IPS-18c (cell line): ENCODE results near the gene SNAP29.
"Not testable (repeated sequence)": the region's sequence is repeated elsewhere in the genome, so short reads cannot be mapped to it uniquely, and the experiment has no call there.

ENCODE experiments used
- H3K4me3 ChIP-seq: 2 replicates; pipeline ENCODE4 v1.7.0; 2013; ENCODE audit warnings: low read depth, mild to moderate bottlenecking, low read length, moderate library complexity; ENCODE audit not compliant: insufficient read depth
- H3K9me3 ChIP-seq: one replicate; pipeline ENCODE4 v1.6.1; 2013; ENCODE audit warnings: mild to moderate bottlenecking, low read length, moderate library complexity; ENCODE audit not compliant: control insufficient read depth, insufficient read depth

Gene SNAP29

DNA sequence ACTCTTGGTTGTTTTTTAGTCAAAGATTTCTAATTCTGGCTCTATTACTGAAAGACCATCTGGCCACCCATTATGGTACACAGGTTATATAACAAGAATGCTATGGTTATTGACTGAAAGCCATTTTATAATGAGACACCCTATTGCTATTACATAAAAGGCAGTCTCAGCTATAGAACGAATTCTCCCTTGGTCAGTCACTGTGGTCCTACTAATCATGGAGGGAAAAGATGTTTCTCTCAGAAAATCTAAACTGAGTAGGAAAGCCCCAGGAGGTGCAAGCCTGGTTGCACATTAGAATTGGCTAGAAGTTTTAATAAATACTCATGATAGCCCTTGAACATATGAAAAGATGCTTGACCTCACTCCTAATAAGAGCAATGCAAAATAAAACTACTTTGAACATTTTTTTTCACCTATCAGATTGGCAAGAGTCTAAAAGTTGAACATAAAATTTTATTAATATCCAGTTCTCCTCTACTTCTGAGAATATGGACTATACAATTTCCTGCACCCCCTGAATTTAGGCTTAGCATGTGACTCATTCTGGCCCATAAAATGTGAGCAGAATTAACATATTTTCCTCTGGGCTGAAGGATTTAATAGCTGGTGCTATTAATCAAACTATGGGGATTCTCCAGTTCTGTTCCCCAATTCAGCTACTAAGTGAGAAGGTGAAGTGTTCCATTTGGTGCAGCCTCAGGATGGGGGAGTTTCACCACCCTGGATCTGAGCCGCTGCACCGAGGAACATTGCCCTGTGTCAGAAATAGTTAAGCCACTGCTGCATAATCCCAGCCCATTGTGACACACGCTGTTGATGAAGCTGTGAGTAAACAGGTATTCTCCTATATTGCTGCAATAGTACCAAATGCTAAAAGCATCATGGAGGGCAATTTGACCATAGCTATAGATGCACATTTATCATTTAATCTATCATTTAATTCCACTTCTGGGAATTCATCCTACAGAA is 46.9 kb downstream of the SNAP29 start:
- H3K4me3 ChIP-seq: no peak overlapping the region
- H3K9me3 ChIP-seq: no peaks in the 10 kb centered on the region

DNA sequence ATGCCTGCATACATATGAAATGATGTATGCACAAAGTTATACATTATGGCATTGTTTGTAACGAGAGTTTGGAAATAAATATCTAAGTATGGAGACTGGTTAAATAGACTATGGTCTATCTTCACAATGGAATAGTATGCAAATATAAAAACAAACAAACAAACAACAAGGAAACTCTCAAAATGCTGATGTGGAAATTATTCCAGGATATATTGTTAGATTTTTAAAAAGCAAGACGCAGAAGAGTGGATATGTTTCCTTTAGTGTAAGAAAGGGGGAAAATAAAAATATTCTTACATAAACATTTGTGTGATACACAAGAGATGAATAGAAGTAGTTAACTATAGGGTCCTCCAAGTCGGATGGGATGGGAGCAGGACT is 47.6 kb downstream of the SNAP29 start:
- no peak overlapping the region for H3K4me3 ChIP-seq
- H3K9me3 ChIP-seq: no peaks in the 10 kb centered on the region

DNA sequence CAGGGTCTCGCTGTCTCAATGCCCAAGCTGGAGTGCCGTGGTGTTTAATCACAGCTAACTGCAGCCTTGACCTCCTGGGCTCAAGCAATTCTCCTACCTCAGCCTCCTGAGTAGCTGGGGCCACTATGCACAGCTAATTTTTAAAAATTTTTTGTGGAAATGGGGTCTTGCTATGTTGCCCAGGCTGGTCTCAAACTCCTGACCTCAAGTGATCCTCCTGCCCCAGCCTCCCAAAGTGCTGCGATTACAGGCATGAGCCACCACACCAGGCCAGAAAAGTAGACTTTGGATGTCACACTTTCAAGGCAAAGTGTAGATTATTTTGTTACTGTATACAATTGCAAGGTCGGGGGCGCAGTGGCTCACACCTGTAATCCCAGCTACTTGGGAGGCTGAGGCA is 49.9 kb downstream of the SNAP29 start:
- not testable (repeated sequence) for H3K4me3 ChIP-seq, H3K9me3 ChIP-seq

DNA sequence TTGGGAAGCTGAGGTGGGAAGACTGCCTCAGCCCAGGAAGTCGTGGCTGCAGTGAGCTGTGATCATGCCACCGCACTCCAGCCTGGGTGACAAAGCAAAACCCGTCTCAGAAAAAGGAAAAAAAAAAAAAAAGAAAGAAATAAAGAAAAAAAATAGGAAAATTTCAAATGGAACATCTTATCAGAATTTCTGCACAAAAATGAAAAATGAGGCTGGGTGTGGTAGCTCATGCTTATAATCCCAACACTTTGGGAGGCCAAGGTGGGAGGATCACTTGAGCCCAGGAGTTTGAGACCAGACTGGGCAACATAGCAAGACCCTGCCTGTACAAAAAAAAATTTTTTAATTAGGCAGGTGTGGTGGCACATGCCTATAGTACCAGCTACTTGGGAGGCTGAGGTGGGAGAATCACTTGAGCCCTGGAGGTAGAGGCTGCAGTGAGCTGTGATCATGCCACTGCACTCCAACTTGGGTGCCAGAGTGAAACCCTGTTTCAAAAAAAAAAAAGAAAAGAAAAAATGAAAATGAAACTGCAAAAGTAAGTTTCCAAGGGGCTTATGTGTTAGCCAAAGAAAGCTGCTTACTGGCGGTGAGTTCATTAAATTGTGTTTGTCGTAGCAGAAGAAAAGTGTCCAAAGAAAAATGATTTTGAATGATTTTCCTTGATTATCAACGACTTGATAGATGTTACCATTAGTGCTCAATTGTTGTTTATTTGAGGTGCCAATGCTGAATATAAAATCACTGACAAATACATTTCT is 50.9 kb downstream of the SNAP29 start:
- H3K4me3 ChIP-seq: no peak overlapping the region
- no peaks in the 10 kb centered on the region for H3K9me3 ChIP-seq

DNA sequence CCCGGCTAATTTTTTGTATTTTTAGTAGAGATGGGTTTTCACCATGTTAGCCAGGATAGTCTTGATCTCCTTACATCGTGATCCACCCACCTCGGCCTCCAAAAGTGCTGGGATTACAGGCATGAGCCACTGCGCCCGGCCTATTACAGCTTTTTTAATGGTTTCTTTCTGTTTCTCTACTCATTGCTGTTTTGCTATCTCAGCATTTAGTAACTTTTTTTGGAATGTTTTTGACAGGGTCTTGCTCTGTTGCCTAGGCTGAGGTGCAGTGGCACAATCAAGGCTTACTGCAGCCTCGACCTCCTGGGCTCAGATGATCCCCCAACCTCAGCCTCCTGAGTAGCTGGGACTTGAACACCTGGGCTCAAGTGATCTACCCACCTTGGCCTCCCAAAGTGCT is 53.7 kb downstream of the SNAP29 start:
- H3K9me3 ChIP-seq: no peaks in the 10 kb centered on the region

DNA sequence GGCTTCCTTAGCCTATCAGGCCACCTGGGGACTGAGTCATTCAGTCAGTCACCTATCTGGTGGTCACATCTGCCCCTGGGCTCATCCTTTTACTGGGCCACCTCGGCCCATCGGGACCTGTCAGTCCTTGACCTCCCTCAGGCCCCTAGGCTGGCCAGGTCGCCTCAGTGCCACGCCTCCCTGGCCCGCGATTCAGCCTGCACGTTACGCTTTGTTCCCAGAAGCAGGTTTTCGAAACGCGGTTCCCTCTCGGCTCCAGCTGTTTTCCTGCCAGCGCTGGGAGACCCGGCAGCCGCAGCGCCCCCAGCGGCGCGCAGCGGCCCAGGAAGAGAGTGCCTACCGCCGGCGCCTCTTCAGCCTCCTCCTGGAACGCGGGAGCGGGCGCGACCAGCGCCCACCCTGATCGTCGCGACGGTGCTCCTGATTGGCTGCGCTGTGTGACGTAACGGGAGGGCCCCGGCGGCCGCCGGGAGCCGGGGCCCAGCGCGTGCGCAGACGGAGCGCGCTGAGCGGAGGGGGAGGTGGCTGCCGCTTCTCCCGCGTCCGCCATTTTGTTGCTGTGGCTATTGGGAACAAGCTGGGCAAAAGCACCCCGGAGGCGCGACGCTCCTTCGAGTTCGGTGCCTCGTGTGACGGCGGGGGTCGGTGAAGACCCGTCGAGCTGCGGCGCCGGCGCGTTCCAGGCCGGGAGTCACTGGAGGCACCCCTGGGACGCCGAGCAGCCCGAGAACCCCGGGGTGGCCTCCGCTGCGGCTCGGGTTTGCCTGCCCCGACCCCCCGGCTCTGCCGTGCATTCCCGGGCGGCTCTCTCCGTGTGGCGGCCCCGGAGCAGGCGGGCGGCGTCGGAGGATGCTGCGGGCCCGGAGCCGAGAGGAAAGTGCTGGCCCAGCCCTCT is 58.4 kb downstream of the SNAP29 start, which contains the start of gene CRKL:
Gene CRKL (plus strand): TSS at position 492 of the 895 bp plus-strand sequence. CDS start 528 bp downstream, outside the sequence.
- peak within 1 kb of the TSS; percentile 98 for H3K4me3 ChIP-seq
- no peaks in the 10 kb centered on the region for H3K9me3 ChIP-seq

More for the DNA sequence above, 53.7 kb downstream of the SNAP29 start:
- no peak overlapping the region for H3K4me3 ChIP-seq

DNA sequence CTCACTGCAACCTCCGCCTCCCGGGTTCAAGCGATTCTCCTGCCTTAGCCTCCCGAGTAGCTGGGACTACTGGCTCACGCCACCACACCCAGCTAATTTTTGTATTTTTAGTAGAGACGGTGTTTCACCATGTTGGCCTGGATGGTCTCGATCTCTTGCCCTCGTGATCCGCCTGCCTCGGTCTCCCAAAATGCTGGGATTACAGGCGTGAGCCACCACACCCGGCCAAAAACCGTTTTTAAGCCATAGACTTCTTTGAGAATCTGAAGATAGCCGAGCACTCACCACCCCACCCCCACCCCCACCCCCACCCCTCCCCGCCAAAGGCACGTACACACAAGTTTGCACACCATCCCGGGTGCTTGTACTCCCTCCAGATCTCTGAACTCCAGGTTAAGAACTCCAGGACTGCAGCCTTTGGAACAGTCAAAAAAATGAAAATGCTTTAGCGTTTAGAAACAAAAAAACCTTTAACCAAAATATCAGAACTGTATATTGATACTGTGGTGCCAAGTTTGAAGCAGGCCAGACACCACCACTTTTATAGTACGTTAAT is 59.9 kb downstream of the SNAP29 start:
- H3K9me3 ChIP-seq: no peaks in the 10 kb centered on the region
- peak overlapping the region; percentile 98 for H3K4me3 ChIP-seq

DNA sequence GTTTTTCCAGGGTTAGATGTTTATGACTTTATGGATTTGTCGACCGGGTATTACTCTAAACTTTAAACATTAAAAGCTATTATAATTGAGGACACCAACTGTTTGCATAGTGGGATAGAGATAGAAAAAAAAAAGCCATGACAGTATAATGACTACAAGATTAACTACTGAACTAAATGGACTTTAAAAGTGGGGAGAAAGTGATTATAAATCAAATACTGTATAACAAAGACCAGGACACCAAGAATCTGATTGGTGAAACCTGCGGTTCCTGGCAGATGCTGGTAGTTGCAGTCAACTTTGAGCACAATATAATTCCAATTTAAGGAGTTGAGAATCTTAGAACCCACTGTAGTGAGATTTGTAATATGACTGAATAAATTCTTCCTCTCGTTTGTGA is 60.9 kb downstream of the SNAP29 start:
- Histone ChIP-seq H3K9me3 (no peaks in the 10 kb centered on the region), H3K4me3 (peak overlapping the region; percentile 98; the same call in 1 of the 2 replicates)

DNA sequence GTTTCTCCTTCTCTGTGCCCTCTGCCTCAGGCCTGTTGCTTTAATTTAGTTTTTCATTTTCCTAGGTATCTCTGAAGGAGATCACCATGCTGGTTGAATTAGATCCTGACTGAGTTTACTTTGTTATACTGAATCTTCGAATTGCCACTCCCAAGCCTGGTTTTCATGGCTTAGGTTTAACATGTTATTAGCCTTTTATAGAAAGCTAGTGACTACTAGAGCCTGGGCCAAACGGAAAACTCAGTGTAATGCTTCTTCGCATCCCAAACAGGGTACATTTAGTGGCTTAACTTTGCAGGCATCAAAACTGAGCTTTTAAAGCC is 62.0 kb downstream of the SNAP29 start:
- Histone ChIP-seq H3K9me3 (no peaks in the 10 kb centered on the region), H3K4me3 (no peak overlapping the region)

DNA sequence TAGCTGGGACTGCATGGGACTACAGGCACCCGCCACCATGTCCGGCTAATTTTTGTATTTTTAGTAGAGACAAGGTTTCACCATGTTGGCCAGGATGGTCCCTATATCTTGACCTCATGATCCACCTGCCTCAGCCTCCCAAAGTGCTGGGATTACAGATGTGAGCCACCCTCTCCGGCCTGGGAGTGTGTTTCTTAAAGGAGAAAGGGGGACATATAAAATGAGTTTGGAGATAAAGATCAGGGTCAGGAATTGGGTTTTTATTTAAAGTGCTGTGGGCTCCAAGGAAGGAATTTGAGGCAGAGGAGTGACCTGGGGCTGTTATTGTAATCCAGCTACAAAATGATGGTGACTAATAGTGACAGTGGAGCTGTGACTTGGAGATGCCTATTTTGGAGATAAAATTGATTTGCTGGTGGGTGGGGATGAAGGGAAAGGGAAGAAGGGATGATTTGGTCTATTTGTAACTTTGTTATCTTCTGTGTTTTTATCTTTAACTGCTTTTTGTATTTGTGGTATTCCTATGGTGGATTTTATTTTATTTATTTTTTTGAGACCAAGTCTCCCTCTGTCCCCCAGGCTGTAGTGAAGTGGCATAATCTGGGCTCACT is 63.4 kb downstream of the SNAP29 start:
- Histone ChIP-seq H3K4me3 (no peak overlapping the region), H3K9me3 (no peaks in the 10 kb centered on the region)

DNA sequence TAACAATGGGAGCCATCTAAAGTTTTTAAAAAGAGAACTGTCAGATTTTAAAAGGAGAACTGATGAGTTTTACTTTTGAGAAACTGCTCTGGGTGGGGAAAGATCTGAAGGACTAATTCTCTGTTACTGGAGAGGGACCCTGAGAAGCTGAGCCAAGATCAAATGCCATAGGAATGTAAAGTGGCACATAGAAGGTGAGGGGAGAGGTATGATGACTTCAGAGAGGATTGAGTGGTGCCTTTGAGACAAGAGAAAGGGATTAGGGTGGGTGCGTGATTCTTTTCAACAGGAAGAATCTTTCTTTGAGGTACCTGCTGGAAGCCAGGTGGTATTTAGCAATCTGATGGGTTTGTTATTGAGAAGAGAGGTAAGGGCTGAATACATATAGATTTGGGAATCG is 67.4 kb downstream of the SNAP29 start:
- Histone ChIP-seq H3K4me3 (no peak overlapping the region), H3K9me3 (no peaks in the 10 kb centered on the region)

DNA sequence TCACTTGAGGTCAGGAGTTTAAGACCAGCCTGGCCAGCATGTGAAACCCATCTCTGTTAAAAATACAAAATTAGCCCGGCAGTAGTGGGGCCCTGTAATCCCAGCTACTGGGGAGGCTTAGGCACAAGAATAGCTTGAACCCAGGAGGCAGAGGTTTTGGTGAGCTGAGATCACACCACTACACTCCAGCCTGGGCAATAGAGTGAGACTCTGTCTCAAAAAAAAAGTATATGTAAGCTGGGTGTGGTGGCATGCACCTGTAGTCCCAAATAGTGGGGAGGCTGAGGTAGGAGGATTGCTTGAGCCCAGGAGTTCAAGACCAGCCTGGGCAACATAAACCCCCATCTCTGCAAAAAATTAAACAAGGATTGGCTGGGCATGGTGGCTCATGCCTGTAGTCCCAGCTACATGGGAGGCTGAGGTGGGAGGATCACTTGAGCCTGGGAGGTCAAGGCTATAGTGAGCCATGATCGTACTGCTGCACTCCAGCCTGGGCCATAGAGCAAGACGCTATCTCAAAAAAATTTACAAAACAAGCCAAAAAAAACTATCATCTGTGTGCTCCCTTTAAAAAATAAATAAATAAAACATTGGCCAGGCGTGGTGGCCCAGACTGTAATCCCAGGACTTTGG is 69.2 kb downstream of the SNAP29 start:
- Histone ChIP-seq H3K9me3 (no peaks in the 10 kb centered on the region), H3K4me3 (no peak overlapping the region)

DNA sequence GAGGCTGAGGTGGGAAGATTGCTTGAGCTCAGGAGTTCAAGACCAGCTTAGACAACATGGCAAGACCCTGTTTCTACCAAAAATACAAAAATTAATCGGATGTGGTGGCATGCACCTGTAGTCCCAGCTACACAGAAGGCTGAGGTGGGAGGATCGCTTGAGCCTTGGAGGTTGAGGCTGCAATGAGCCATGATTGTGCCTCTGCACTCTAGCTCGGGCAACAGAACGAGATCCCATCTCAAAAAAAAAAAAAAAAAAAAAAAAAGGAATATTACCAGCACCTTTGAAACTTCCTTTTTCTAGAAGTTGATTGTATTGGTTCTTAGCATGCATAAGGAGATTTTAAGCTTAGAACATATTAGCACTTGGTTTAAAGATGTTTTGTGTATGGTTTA is 69.8 kb downstream of the SNAP29 start:
- no peak overlapping the region for H3K4me3 ChIP-seq
- H3K9me3 ChIP-seq: no peaks in the 10 kb centered on the region

DNA sequence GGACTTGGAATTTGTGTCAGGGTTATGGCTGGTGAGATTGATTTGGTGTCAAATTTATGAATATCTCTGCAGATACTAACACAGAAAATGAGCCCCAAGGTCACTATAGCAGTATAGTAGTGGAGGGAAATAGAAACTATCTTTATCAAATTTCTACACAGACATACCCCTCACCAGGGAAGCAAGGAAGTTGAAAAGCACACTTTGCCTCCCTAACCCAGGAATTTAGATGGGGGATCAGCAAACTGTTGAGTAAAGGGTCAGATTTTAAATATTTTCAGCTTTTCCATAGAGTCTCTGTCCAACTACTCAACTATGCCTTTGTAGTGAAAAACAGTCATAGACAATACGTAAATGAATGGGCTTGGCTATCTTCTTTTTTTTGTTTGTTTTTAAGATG is 71.2 kb downstream of the SNAP29 start:
- H3K9me3 ChIP-seq: no peaks in the 10 kb centered on the region
- H3K4me3 ChIP-seq: no peak overlapping the region

DNA sequence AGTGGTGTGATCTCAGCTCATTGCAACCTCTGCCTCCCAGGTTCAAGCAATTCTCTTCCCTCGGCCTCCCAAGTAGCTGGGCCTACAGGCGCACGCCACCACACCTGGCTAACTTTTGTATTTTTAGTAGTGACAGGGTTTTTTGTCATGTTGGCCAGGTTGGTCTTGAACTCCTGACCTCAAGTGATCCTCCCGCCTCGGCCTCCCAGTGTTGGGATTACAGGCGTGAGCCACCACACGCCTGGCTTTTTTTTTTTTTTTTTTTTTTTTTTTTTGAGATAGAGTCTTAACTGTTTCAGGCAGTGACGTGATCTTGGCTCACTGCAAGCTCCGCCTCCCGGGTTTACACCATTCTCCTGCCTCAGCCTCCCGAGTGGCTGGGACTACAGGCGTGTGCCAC is 71.6 kb downstream of the SNAP29 start:
- H3K9me3 ChIP-seq, H3K4me3 ChIP-seq: not testable (repeated sequence)

DNA sequence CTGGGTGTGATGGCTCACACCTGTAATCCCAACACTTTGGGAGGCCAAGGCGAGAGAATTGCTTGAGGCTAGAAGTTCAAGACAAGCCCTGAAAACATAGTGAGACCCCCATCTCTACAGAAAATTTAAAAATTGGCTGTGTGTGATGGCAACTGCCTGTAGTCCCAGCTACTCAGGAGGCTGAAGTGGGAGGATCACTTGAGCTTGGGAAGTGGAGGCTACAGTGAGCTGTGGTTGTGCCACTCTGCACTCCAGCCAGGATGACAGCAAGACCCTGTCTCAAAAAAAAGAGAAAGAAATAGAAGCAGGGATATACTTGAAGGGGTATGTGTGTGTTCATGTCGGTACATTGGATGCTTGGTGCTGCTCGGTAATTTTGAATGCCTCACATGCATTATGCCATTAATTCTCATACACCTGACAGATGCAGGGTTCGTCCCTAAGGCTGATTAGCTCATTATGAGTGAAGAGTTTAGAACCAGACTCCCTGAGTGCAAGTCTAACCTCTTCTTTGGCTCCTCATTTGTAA is 72.4 kb downstream of the SNAP29 start:
- Histone ChIP-seq H3K9me3 (no peaks in the 10 kb centered on the region), H3K4me3 (no peak overlapping the region)
